WI38 (cell line): ENCODE data around the gene MXD4.

Source experiments
- H3K4me3 ChIP-seq: 2 replicates; pipeline ENCODE4 v1.5.1; 2011; ENCODE audit warnings: low read depth, mild to moderate bottlenecking, control low read depth, low read length
- TF ChIP-seq, protein P1 (sequence below): IDR thresholded peaks from 2 replicates; pipeline ENCODE4 v1.5.1; 2012; ENCODE audit warnings: low read depth, mild to moderate bottlenecking, control low read depth, low read length

The MXD4 gene

DNA sequence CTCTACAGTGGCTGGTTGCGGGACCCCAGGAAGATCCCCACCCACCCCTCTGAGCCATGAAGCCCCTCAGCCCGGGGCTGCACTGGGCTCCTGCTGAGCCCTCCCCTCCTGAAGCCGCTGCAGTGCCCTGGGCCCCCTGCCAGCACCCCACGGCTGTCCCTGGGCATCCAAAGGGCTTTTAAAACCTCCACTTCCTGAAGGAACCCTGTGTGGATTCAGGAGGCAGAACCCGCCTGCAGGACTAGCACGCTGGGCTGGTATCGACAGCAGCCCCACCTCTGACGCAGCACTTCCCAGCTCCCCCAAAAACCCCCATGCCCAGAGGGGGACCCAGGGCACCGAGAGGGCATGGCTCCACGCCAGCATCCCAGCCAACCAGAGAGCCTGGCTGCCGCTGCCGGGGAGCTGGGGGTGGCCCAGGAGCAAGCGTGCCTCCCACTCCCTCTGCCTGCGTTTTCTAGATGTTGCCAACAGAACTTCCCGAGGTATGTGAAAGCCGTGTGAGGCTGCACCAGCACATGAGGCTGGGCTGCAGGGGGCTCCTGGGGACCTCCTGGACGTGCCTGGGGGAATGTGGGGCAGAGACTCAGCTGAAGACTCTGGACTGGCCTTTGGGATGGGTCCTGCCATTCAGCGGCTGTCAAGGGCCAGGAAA lies 6.3 kb downstream of the MXD4 start:
- no peak overlapping the region for H3K4me3 ChIP-seq
- TF ChIP-seq, protein P1, sequence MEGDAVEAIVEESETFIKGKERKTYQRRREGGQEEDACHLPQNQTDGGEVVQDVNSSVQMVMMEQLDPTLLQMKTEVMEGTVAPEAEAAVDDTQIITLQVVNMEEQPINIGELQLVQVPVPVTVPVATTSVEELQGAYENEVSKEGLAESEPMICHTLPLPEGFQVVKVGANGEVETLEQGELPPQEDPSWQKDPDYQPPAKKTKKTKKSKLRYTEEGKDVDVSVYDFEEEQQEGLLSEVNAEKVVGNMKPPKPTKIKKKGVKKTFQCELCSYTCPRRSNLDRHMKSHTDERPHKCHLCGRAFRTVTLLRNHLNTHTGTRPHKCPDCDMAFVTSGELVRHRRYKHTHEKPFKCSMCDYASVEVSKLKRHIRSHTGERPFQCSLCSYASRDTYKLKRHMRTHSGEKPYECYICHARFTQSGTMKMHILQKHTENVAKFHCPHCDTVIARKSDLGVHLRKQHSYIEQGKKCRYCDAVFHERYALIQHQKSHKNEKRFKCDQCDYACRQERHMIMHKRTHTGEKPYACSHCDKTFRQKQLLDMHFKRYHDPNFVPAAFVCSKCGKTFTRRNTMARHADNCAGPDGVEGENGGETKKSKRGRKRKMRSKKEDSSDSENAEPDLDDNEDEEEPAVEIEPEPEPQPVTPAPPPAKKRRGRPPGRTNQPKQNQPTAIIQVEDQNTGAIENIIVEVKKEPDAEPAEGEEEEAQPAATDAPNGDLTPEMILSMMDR = no peak

DNA sequence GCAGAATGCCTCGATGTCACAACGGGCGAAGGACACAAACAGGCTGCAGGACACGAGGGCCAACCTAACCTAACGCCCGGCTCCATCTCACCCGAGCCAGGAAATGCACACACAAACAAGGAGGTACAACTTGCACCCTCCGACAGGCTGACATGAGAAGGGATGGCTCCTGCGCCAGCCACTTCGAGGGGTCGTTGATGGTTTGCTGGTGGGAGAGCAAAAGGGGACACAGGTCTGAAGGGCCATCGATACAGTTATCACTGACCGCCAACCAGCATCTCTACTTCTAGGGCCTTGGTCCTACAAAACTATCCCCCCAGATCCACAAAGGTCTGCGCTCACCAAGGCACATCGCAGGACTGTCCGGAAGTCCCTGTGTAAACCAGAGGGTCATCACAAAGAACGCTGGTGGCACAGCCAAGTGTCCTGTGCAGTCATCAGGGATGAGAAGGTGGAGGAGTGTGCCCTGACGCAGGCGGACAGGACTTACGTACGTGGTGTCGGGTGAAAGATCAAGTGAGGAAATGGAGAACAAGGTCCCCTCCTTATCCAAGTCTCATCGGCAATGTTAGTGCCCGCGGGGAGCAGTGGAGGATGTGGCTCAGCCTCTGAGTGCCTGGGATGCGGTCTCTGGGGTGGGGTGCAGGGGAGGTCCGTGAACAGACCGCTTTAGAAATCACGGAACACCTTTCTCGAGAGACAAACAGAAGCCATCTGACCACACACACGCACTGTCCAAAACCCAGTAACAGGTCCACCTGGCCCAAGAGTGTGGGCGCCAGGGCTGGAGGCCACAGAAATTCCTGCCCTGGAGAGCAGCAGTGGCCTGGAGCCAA lies 7.0 kb downstream of the MXD4 start:
- TF ChIP-seq, protein P1 = no peak

DNA sequence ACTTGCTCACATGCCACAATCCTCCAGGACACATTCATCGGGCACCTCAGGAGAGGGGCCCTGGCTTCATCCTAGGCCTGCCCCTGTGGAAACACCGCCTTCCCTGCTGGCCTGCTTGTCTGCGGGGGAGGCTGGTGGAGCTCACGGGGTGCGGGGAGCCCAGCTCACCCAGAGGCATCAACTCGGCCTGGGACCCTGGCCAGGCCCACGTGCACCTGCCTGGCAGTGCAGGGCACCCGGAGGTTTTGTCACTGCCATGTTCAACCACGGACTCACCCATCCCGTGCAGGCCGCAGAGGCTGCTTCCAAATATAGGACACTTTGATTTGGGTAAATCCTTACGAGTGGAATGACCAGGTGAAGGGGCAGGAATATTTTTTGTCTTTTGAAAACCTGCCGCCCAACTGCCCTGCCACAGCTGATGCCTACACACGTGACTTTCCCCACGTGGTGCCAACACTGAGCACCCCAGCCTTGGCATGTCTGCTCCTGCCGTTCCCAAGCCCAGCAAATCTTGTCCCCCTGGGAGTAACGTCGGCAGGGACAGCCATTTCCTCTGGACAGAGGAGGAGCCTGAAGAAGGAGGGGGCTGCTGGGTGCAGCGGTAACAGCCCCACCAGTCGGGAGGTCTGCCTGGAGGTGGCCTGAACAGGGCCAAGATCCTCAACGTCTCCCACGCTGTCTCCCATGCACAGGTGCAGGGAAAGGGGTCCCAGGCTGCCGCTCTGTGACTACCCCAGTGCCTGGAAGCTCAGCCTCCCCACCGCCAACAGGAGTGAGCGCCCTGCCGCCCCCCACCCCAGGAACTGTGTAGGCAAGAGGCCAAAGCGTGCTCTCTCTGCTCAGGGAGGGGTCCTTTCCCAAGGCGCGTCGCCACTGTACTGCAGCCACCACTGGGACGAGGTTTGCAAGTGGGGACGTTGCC lies 8.5 kb downstream of the MXD4 start:
- TF ChIP-seq, protein P1 = no peak
- H3K4me3 ChIP-seq = no peak overlapping the region

More for the DNA sequence above, 7.0 kb downstream of the MXD4 start:
- H3K4me3 ChIP-seq = no peak overlapping the region

DNA sequence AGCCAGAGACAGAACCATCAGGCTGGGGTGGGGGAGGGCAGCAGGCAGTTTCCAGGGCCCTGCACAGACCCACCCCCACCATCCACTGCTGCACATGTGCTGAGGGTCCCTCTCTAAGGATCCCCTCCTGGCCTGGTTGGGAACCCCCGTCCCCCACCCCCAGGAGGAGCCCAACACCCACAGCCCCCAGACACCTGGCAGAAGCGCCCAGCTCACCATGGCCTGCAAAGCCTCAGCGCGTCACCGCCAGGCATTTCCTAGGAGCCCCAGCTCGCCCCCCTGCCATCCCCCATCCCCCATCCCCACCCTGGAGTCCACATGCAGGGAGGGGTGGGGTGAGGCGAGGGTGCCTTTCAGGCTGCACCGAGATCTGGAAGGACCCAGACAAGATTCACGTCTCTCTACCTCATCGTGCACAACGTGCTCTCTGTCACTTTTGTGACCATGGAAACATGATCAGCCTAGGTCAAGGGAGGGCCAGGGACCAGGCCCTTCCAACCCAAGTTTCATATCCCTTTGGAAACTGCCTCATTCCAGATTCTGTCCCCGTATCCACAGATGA lies 9.3 kb downstream of the MXD4 start:
- H3K4me3 ChIP-seq = no peak overlapping the region
- TF ChIP-seq, protein P1 = no peak

DNA sequence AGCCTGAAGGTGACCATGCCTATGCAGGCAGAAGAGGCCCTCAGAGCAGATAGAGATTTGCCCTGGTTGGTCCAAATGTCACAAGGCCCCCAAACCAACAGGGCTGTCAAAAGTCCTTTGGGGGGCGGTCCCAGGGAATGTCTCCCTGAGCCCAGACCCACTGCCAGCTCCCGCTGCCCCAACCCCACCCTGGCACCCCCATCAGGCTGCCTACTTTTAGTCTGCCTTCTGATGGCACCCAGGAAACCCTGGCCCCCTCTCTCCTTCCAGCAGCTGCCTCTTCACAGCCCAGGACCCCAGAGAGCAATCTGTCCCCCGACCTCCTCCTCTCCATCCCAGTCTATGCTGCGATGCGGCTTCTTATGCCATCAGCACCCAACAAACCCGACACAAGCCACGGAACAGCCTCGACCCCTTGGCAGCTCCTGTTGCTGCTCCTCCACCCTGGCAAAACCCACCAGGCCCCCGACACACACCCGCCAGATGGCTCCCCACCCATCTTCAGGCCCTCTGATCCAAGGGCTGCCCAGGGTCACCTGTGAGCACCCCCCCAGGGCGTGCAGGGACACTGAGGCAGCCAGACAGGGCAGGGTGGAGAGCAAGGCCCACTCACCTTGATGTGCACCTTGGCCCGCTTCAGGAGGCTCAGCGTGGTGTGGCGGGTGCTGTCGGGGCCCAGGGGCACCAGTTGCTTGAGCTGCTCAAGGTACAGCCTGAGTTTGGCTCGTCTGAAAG lies 9.9 kb downstream of the MXD4 start:
- TF ChIP-seq, protein P1 = no peak
- H3K4me3 ChIP-seq = no peak overlapping the region

DNA sequence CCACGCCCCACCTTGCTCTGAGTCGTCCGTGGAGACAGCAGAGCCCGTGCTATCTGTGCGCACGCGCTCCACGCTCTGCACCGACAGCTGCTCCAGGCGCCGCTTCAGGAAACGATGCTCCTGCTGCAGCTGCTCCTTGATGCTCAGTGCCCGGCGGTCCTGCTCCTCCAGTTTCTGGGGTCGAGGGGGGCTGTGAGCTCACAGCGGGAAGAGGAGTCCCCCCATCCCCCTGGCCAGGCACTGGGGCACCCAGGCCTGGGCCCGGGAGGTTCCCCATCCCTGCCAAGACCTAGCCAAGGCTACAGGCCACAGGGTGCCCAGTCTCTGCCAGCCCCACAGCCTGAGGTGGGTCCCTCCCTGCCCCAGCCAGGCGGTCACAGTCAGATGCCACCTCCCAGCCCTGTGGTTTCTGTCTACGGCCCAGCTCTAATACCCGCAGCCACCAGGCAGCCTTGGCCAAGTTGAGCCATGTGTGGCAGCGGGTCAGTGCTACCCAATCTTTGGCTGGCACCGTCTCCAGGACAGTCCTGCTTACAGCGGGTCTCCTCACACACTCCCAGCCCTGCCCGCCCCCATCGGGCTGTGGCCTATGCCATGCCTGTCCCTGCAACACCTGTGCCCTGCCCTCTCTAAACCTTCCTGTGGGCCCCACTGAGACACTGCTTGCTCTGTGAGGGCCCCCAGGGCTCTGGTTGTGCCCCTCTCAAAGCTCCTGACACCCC lies 10.7 kb downstream of the MXD4 start:
- no peak overlapping the region for H3K4me3 ChIP-seq
- TF ChIP-seq, protein P1 = no peak
